Activated CD4-positive, alpha-beta T cell treated with anti-CD3 and anti-CD28 coated beads, Interleukin-2, Interleukin-6, amounts not matched to agents 100 ng/mL and 50 ng/mL, durations not matched to agents 16 hours and 8 hours (primary cell): ENCODE measurements around the gene PRKAR1B.
"Not testable (repeated sequence)": the region's sequence is repeated elsewhere in the genome, so short reads cannot be mapped to it uniquely, and the experiment has no call there.

ENCODE experiments used
- DNase-seq: peaks from one replicate; pipeline ENCODE4 v3.0.0-alpha.2; 2020

The PRKAR1B gene

GRCh38 chr7:641966-642365 lies 85.1 kb downstream of the PRKAR1B start:
- no peak for DNase-seq

GRCh38 chr7:641269-641671 lies 85.8 kb downstream of the PRKAR1B start:
- DNase-seq, result no peak

- DNase-seq, result no peak
Measured at GRCh38 chr7:638256-639011, 88.6 kb downstream of the PRKAR1B start.

GRCh38 chr7:637826-638225 lies 89.3 kb downstream of the PRKAR1B start:
- DNase-seq, result no peak

GRCh38 chr7:636396-636795 lies 90.7 kb downstream of the PRKAR1B start:
- peak; percentile 10 for DNase-seq

GRCh38 chr7:635687-636382 lies 91.2 kb downstream of the PRKAR1B start:
- not testable (repeated sequence) for DNase-seq

GRCh38 chr7:635227-635626 lies 91.9 kb downstream of the PRKAR1B start:
- no peak for DNase-seq

- no peak for DNase-seq
Measured at GRCh38 chr7:633381-634018, 93.6 kb downstream of the PRKAR1B start.

GRCh38 chr7:632831-633210 lies 94.3 kb downstream of the PRKAR1B start:
- DNase-seq, result no peak

- no peak for DNase-seq
Measured at GRCh38 chr7:631964-632830, 94.9 kb downstream of the PRKAR1B start.

GRCh38 chr7:631291-631711 lies 95.8 kb downstream of the PRKAR1B start:
- DNase-seq, result no peak

GRCh38 chr7:630539-630938 lies 96.5 kb downstream of the PRKAR1B start:
- DNase-seq, result no peak

GRCh38 chr7:630111-630511 lies 97.0 kb downstream of the PRKAR1B start:
- no peak for DNase-seq

- DNase-seq, result no peak
Measured at GRCh38 chr7:628826-629225, 98.3 kb downstream of the PRKAR1B start.

GRCh38 chr7:628402-628763 lies 98.7 kb downstream of the PRKAR1B start:
- DNase-seq, result no peak

GRCh38 chr7:627661-628401 lies 99.2 kb downstream of the PRKAR1B start:
- no peak for DNase-seq

GRCh38 chr7:625376-625971 lies 101.6 kb downstream of the PRKAR1B start:
- DNase-seq, result no peak

- DNase-seq, result no peak
Measured at GRCh38 chr7:623464-623863, 103.6 kb downstream of the PRKAR1B start.

- no peak for DNase-seq
Measured at GRCh38 chr7:621572-622285, 105.4 kb downstream of the PRKAR1B start.

- no peak for DNase-seq
Measured at GRCh38 chr7:620885-621284, 106.2 kb downstream of the PRKAR1B start.

GRCh38 chr7:620056-620455 lies 107.0 kb downstream of the PRKAR1B start:
- peak; percentile 66 for DNase-seq
